Fibroblast of villous mesenchyme (primary cell): ENCODE results near the gene SLC7A14. TPM values are rescaled to one million over a fixed set of nuclear protein-coding genes. Genes with fewer than 3 reads are reported as not detected.
A peak's percentile ranks its signal among the peaks of the same experiment; 100 is the strongest.
"Not testable (repeated sequence)": the region's sequence is repeated elsewhere in the genome, so short reads cannot be mapped to it uniquely, and the experiment has no call there.

ENCODE experiments used
- DNase-seq: peaks from one replicate; pipeline ENCODE4 v3.0.0-alpha.2; 2010; ENCODE audit warnings: low read depth
- H3K4me3 ChIP-seq: 2 replicates; pipeline ENCODE4 v1.5.1; 2011; ENCODE audit warnings: low read depth, mild to moderate bottlenecking, low read length
- CTCF ChIP-seq: IDR thresholded peaks from 2 replicates; pipeline ENCODE4 v1.5.1; 2012; ENCODE audit warnings: low read depth, mild to moderate bottlenecking, low read length; ENCODE audit not compliant: insufficient read depth
- total RNA-seq: library from RNA; depleted of rRNA; stranded (reverse); fragments of >200 nt; gene quantifications from 2 replicates; pipeline ENCODE4 v1.2.3, GENCODE V29; 2012

Gene SLC7A14
- total RNA-seq, 1 donor: 2.2 TPM

GRCh38 chr3:170584585-170585007 lies 1.3 kb downstream of the SLC7A14 start:
- TF ChIP-seq CTCF: no peak
- DNase-seq: peak; percentile 69
- no peak overlapping the region for H3K4me3 ChIP-seq

DNA sequence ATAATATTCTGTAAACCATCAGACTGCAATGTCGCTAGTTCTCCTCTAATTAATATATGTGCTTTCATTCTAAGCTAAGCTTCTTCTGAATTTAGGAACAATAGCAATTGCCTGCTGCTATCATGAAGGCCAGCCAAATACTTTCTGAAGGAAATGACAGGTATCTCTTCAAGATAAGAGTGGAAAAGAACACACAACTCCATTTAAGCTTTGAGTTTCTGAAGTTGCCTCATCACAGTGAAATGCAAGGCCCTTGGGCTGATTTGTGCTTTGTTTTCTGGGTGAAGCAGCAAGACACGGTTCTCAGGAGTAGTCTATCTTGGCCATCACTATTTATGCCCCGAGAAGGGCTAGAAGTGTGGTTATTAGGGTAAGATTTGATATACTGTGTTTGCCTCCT lies 6.2 kb downstream of the SLC7A14 start:
- DNase-seq: no peak
- no peak overlapping the region for H3K4me3 ChIP-seq
- TF ChIP-seq CTCF: no peak

DNA sequence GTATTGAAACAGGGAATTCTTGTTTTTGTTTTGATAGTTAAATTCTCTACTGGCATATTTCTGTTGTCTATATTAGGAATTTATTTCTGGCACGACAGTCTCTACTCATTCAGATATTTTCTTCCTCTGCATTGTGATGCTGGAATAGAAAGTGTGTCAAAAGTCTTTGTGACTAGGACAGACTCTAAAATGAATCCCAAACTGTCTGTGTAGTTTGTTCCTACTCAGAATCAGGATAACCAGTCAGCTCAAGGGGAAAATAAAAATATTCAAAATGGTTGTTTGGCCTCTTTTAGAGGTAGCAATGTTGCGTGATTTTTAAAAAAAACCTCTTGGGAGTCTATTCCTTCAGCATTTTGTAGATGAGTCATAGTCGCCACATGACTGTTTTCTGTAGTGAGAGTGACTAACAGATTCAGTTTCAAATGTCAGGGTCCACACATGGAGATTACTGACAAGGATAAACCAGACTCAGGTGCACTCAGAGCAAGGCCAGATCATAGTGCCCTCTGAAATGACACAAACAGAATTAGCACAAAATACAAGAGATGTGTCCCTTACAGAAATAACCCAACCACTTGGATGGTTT lies 13.1 kb downstream of the SLC7A14 start:
- H3K4me3 ChIP-seq: no peak overlapping the region
- DNase-seq: peak; percentile 74
- no peak for TF ChIP-seq CTCF

DNA sequence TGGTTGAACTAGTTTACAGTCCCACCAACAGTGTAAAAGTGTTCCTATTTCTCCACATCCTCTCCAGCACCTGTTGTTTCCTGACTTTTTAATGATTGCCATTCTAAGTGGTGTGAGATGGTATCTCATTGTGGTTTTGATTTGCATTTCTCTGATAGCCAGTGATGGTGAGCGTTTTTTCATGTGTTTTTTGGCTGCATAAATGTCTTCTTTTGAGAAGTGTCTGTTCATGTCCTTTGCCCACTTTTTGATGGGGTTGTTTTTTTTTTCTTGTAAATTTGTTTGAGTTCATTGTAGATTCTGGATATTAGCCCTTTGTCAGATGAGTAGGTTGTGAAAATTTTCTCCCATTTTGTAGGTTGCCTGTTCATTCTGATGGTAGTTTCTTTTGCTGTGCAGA lies 18.3 kb downstream of the SLC7A14 start:
- not testable (repeated sequence) for H3K4me3 ChIP-seq, DNase-seq

- no peak for TF ChIP-seq CTCF
- no peak overlapping the region for H3K4me3 ChIP-seq
- DNase-seq: no peak
These were observed 19.5 kb downstream of the SLC7A14 start for GRCh38 chr3:170566413-170566812.

- DNase-seq: no peak
- no peak for TF ChIP-seq CTCF
- H3K4me3 ChIP-seq: no peak overlapping the region
These were observed 20.4 kb downstream of the SLC7A14 start for GRCh38 chr3:170565495-170565894.

DNA sequence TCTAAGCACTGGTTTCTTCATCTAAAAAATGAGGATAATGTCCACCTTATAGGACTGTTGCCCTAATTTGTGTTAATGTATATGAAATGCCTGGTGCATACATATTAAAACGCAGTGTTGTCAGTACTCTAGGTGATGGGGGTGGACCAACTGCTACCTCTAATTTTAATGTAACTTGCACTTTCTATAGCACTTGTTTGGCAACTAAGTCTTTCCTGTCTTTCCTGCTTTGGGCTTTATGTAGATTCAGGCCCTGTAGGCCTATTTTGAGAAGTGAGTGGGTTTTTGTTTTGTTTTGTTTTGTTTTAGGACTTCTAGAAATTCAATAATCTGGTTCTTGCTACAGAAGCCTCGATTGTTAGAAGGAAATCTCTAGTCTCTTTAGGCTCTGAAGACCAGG lies 21.2 kb downstream of the SLC7A14 start:
- no peak for DNase-seq
- no peak for TF ChIP-seq CTCF
- H3K4me3 ChIP-seq: no peak overlapping the region
